Lower leg skin (tissue), 4 donors: Measurements from ENCODE around the gene SYNGR4. TPM values are rescaled to one million over a fixed set of nuclear protein-coding genes. Genes with fewer than 3 reads are reported as not detected.

Experiments used
- DNase-seq, 2 donors: peaks; one replicate each; pipeline ENCODE4 v3.0.0-alpha.2; 2019; ENCODE audit warnings: low spot score in 2 of 2
- H3K4me3 ChIP-seq: fragments of 200-600 bp; sonication (generic); 2 replicates; pipeline ENCODE4 v1.5.1; 2017; ENCODE audit warnings: mild to moderate bottlenecking, low read depth; ENCODE audit not compliant: poor library complexity, severe bottlenecking
- CTCF ChIP-seq, 3 donors: fragments of 450-650 bp; IDR thresholded peaks; one replicate each; pipeline ENCODE4 v1.5.1; 2016; ENCODE audit warnings: antibody characterized with exemption in 3 of 3, mild to moderate bottlenecking in 3 of 3, moderate library complexity in 2 of 3
- POLR2A ChIP-seq, 2 donors: fragments of 450-650 bp; IDR thresholded peaks; one replicate each; pipeline ENCODE4 v1.6.1; 2016 to 2017; ENCODE audit warnings: antibody characterized with exemption in 2 of 2, mild to moderate bottlenecking in 1 of 2, moderate library complexity in 1 of 2
- WGBS, 2 donors: methylation state at CpG; one replicate each; pipeline ENCODE4 v1.1.5; 2018; 5-methylcytosine and 5-hydroxymethylcytosine counted together
- intact Hi-C: fragments of 100-400 bp; cut with DNase I; formaldehyde crosslinking; loops from one replicate; pipeline ENCODE4 v1.15.0; 2023; ENCODE audit warnings: low total_unique reads
- total RNA-seq, 4 donors: library from RNA; depleted of rRNA; stranded (reverse); fragments of >200 nt; gene quantifications; one replicate each; pipeline ENCODE4 v1.1.0, GENCODE V29; 2016

The SYNGR4 gene
- total RNA-seq, 4 donors from 2014 or later, result not detected

- DNase-seq, result peak in 1 of 2 donors; percentile 55
- no peak overlapping the region for H3K4me3 ChIP-seq
- intact Hi-C loops, result no loop called here
- TF ChIP-seq CTCF (IDR thresholded peaks at IDR 0.05) (no peak), POLR2A (IDR thresholded peaks at IDR 0.05) (no peak)
- WGBS, 2 donors, result 60 to 72% methylated on average over 11 of the region's 11 CpGs
Observed at GRCh38 chr19:48340995-48341394, 23.2 kb upstream of the SYNGR4 start.

DNA sequence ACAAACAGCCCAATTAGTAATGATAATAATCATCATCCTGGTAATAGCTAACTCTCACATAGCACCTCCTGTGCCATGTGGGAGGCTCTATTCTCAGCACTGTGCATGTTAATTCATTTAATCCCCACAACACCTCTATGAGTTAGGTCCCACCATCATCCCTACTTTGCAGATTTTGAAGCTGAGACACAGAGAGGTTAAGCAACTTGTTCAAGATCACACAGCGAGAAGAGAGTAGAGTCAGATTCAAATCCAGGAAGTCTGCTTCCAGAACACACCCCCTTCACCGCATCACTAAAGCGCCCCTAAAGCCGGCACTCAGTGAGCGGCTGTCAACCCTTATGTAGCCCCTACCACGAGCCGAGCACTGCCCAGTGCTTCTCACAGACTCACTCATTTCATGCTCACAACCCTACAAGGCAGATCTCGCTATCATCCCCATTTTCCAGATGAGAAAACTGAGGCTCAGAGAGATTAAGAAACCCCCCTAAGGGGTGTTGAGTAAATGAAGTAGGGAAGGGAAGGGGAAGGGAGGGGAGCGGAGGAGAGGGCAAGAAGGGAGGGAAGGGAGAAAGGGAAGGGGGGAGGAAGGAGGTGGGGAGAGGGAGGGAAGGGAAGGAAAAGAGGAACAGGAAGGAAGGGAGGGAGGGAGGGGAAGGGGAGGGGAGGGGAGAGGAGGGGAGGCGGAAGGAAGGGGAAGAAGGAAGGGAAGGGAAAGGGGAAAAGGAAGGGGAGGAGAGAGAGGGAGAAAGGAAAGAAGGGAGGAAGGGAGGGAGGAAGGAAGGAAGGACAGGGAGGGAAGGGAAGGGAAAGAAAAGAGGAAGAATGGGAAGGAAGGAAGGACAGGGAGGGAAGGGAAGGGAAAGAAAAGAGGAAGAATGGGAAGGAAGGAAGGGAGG, 22.4 kb upstream of the SYNGR4 start:
- intact Hi-C loops, result no loop called here
- DNase-seq, result no peak
- TF ChIP-seq POLR2A (IDR thresholded peaks at IDR 0.05) (no peak), CTCF (IDR thresholded peaks at IDR 0.05) (no peak)
- no peak overlapping the region for H3K4me3 ChIP-seq
- WGBS, 2 donors, result 92 to 94% methylated on average over 10 of the region's 10 CpGs

DNA sequence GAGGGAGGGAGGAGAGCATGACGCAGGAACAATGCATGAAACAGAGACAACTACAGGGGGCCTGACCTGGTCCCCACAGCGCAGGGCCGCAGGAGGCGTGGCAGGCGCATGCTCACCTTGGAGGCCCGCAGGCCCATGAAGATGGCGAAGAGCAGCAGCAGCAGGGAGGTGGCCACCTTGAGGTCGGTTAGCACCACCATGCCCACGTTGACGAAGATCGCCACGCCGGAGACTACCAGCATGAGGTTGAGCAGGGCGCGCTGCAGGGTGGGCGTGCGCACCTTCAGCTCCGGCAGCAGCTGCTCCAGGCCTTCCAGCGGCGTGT, 21.8 kb upstream of the SYNGR4 start:
- no peak overlapping the region for H3K4me3 ChIP-seq
- 92 to 93% methylated on average over 19 to 20 of the region's 20 CpGs for WGBS, 2 donors
- no peak for TF ChIP-seq POLR2A (IDR thresholded peaks at IDR 0.05)
- no peak for TF ChIP-seq CTCF (IDR thresholded peaks at IDR 0.05)
- intact Hi-C loops, result no loop called here
- DNase-seq, result no peak

- TF ChIP-seq POLR2A (IDR thresholded peaks at IDR 0.05) (no peak), CTCF (IDR thresholded peaks at IDR 0.05) (no peak)
- intact Hi-C loops, result no loop called here
- no peak for DNase-seq
- 90 to 91% methylated on average over 23 of the region's 23 CpGs for WGBS, 2 donors
- no peak overlapping the region for H3K4me3 ChIP-seq
Observed at GRCh38 chr19:48342841-48343540, 21.2 kb upstream of the SYNGR4 start.

DNA sequence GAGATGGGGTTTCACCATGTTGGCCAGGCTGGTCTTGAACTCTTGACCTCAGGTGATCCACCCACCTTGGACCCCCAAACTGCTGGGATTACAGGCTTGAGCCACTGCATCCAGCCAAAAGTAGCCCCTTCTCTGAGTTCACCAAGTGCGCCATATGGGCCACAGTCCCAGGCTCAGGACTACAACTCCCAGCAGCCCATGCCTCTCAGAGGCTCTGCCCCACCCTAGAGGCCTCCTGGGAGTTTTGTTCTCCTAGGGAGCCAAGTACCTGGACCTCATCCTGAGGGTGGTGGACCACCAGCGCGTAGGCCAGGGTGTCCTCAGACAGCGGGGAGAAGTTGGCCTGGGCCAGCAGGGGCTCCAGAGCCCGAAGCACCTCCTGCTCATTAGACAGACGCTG, 19.3 kb upstream of the SYNGR4 start:
- H3K4me3 ChIP-seq, result no peak overlapping the region
- TF ChIP-seq CTCF (IDR thresholded peaks at IDR 0.05), result no peak
- TF ChIP-seq POLR2A (IDR thresholded peaks at IDR 0.05), result no peak
- intact Hi-C loops, result no loop called here
- DNase-seq, result no peak
- WGBS, 2 donors, result 88 to 99% methylated on average over 6 of the region's 6 CpGs
